DOHH2 (cell line): ENCODE results near the gene NRAS.

ENCODE experiments used
- H3F3A ChIP-seq: fragments of 200-600 bp; sonication (generic), shearing (Covaris generic); 2 replicates; pipeline ENCODE4 v1.6.0; 2016; ENCODE audit warnings: antibody characterized with exemption, mild to moderate bottlenecking; ENCODE audit not compliant: control insufficient read depth, insufficient read depth
- H3K27ac ChIP-seq: fragments of 200-600 bp; sonication (generic); 2 replicates; pipeline ENCODE4 v1.5.1; 2014; ENCODE audit warnings: low read depth, mild to moderate bottlenecking, low read length, moderate library complexity
- H3K27me3 ChIP-seq: fragments of 200-600 bp; sonication (generic); 2 replicates; pipeline ENCODE4 v1.6.1; 2014; ENCODE audit warnings: mild to moderate bottlenecking, low read length, mixed read lengths; ENCODE audit not compliant: control insufficient read depth
- H3K36me3 ChIP-seq: fragments of 200-600 bp; sonication (generic); 2 replicates; pipeline ENCODE4 v1.6.1; 2014; ENCODE audit warnings: mild to moderate bottlenecking, low read length, moderate library complexity, mixed read lengths; ENCODE audit not compliant: control insufficient read depth
- H3K4me1 ChIP-seq: fragments of 200-600 bp; sonication (generic); 2 replicates; pipeline ENCODE4 v1.6.1; 2014; ENCODE audit warnings: mild to moderate bottlenecking, low read length, mixed read lengths; ENCODE audit not compliant: control insufficient read depth
- H3K4me2 ChIP-seq: fragments of 200-600 bp; sonication (generic); 2 replicates; pipeline ENCODE4 v1.6.0; 2014; ENCODE audit warnings: mild to moderate bottlenecking, low read length, moderate library complexity
- H3K4me3 ChIP-seq: fragments of 200-600 bp; sonication (generic); 2 replicates; pipeline ENCODE4 v1.5.1; 2014; ENCODE audit warnings: mild to moderate bottlenecking, low read length, mixed read lengths
- H3K79me2 ChIP-seq: fragments of 200-600 bp; sonication (generic); 2 replicates; pipeline ENCODE4 v1.6.1; 2014; ENCODE audit warnings: mild to moderate bottlenecking, low read length, mixed read lengths; ENCODE audit not compliant: control insufficient read depth
- H3K9me2 ChIP-seq: fragments of 200-600 bp; sonication (generic); replicated peaks from 2 replicates; pipeline ENCODE4 v1.6.1; 2014; ENCODE audit warnings: mild to moderate bottlenecking, low read length, mixed read lengths; ENCODE audit not compliant: control insufficient read depth
- H3K9me3 ChIP-seq: fragments of 200-600 bp; sonication (generic); 2 replicates; pipeline ENCODE4 v1.6.1; 2014; ENCODE audit warnings: antibody characterized with exemption, low read length, mixed read lengths; ENCODE audit not compliant: control insufficient read depth, insufficient read depth
- H4K20me1 ChIP-seq: fragments of 200-600 bp; sonication (generic); 2 replicates; pipeline ENCODE4 v1.6.0; 2014; ENCODE audit warnings: low read depth, mild to moderate bottlenecking, antibody characterized with exemption, low read length, moderate library complexity; ENCODE audit not compliant: control insufficient read depth, insufficient read depth
- EZH2phosphoT487 ChIP-seq: fragments of 200-600 bp; sonication (generic); IDR thresholded peaks from 2 replicates; pipeline ENCODE4 v1.6.1; 2017; ENCODE audit warnings: borderline replicate concordance, mild to moderate bottlenecking, antibody characterized with exemption, low read length, moderate library complexity, mixed read lengths
- TF ChIP-seq, protein P1 (sequence below): fragments of 200-600 bp; sonication (generic); IDR thresholded peaks from one replicate; pipeline ENCODE4 v1.5.1; 2014; ENCODE audit warnings: antibody characterized with exemption, mild to moderate bottlenecking, low read depth, low read length; ENCODE audit not compliant: poor library complexity, severe bottlenecking

NRAS gene

DNA sequence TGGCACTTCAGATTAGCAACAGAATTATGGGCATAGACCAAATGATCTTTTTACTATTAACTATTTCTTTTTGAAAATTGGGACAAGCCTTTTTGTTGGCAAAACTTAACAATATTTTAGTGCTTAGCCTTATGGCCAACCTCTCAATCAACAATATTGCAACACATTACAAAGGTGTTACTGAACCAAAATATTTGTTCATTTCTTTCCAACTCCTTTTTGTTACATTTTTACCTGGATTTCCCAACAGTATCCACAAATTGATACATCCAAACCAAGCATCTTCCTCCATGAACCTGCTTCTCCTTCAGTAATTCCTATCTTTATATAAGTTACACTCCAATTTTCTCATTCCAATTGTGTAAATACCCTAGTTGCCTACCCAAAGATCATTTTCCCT, 19.8 kb downstream of the NRAS start:
- TF ChIP-seq, protein P1, sequence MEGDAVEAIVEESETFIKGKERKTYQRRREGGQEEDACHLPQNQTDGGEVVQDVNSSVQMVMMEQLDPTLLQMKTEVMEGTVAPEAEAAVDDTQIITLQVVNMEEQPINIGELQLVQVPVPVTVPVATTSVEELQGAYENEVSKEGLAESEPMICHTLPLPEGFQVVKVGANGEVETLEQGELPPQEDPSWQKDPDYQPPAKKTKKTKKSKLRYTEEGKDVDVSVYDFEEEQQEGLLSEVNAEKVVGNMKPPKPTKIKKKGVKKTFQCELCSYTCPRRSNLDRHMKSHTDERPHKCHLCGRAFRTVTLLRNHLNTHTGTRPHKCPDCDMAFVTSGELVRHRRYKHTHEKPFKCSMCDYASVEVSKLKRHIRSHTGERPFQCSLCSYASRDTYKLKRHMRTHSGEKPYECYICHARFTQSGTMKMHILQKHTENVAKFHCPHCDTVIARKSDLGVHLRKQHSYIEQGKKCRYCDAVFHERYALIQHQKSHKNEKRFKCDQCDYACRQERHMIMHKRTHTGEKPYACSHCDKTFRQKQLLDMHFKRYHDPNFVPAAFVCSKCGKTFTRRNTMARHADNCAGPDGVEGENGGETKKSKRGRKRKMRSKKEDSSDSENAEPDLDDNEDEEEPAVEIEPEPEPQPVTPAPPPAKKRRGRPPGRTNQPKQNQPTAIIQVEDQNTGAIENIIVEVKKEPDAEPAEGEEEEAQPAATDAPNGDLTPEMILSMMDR: no peak
- no peak for TF ChIP-seq EZH2phosphoT487

DNA sequence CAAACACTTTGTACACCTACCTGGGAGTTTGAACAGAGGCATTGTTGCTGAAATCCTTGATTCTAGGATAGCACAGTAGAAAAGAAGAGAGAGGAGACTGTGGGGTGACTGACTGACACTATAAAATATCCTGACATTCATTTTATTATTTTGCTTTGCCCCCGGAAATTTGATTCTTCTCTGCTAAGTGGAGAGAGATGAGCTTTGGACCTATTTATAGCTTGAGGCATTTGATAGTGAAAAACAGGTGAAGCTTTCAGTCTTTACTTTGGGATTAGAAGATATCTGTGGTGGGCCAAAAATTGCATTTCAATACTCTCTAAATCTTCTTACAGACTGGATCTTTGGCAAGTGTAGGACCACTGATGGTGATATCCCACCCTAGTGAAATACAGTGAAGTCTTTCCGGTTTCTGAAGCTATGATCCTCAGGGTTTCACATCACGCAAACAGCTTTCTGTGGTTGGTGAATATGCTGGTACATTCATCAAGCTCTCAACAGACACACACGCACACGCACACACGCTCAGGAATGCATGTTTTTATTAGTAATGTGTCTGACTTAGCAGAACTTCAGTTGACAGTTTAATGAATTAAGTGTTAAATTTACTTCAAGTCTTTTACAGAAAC, 21.0 kb downstream of the NRAS start, which contains the start of gene AMPD1:
Gene AMPD1, minus strand, starts transcription at position 117 of the 629 bp plus-strand sequence. Its CDS starts 75 bp downstream, at position 42.
- Histone ChIP-seq H3K4me2 (no peak within 1 kb of the TSS), H3K27ac (no peak within 1 kb of the TSS), H3K9me2 (no peaks in the 10 kb centered on the region), H3K9me3 (no peaks in the 10 kb centered on the region), H3K4me3 (no peak within 1 kb of the TSS), H3F3A (no peaks in the 10 kb centered on the region), H4K20me1 (no peaks in the 10 kb centered on the region), H3K79me2 (no peaks in the 10 kb centered on the region), H3K4me1 (peaks cover 12% of the 10 kb centered on the region), H3K36me3 (no peaks in the 10 kb centered on the region), H3K27me3 (peaks cover 3% of the 10 kb centered on the region; the same call in 1 of the 2 replicates)
- TF ChIP-seq EZH2phosphoT487: no peak
- TF ChIP-seq, protein P1: no peak

More for the DNA sequence above, 19.8 kb downstream of the NRAS start:
- Histone ChIP-seq H3K9me2 (no peaks in the 10 kb centered on the region), H4K20me1 (no peaks in the 10 kb centered on the region), H3K27me3 (peaks cover 3% of the 10 kb centered on the region; the same call in 1 of the 2 replicates), H3K4me2 (no peak overlapping the region), H3K9me3 (no peaks in the 10 kb centered on the region), H3F3A (no peaks in the 10 kb centered on the region), H3K4me3 (no peak overlapping the region), H3K79me2 (no peaks in the 10 kb centered on the region), H3K36me3 (no peaks in the 10 kb centered on the region), H3K4me1 (peaks cover 25% of the 10 kb centered on the region), H3K27ac (no peak overlapping the region)

DNA sequence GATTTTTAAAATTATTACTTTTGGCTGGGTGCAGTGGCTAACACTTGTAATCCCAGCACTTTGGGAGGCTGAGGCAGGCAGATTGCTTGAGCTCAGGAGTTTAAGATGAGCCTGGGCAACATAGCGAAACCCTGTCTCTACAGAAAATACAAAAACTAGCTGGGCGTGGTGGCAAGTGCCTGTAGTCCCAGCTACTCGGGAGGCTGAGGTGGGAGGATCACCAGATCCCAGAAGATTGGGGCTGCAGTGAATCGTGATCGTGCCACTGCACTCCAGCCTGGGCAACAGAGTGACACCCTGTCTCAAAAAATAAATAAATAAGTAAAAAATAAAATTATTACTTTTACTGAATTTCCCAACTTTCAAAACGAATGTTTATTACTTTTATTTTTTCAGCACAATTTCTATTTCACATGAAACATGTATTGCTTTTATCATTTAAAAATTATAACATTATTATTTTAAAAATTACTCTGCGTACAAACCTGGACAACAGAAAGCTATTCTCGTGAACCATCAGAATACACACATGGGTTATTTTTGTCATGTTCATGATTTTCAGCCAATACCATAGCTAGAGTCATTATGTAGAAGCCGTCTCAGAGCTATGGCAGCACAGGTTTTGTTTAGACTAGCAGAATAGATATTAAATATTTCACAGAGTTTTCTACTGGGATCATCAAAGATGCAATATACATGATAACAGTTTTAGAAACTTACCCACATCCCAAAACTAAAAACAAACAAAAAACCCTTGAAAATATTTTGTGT, 21.8 kb downstream of the NRAS start:
- TF ChIP-seq, protein P1: no peak
- no peak for TF ChIP-seq EZH2phosphoT487
- H4K20me1 ChIP-seq: no peaks in the 10 kb centered on the region
- no peak overlapping the region for H3K4me3 ChIP-seq
- no peaks in the 10 kb centered on the region for H3K9me2 ChIP-seq
- no peaks in the 10 kb centered on the region for H3K9me3 ChIP-seq
- peaks cover 2% of the 10 kb centered on the region; the same call in 1 of the 2 replicates for H3K27me3 ChIP-seq
- H3F3A ChIP-seq: no peaks in the 10 kb centered on the region
- peaks cover 4% of the 10 kb centered on the region for H3K4me1 ChIP-seq
- no peaks in the 10 kb centered on the region for H3K79me2 ChIP-seq
- no peak overlapping the region for H3K4me2 ChIP-seq
- no peak overlapping the region for H3K27ac ChIP-seq
- no peaks in the 10 kb centered on the region for H3K36me3 ChIP-seq
